Activated CD8-positive, alpha-beta memory T cell treated with anti-CD3 and anti-CD28 coated beads for 36 hours (primary cell): ENCODE data around the gene C1QTNF1. TPM values are rescaled to one million over a fixed set of nuclear protein-coding genes. Genes with fewer than 3 reads are reported as not detected.
"Not testable (repeated sequence)": the region's sequence is repeated elsewhere in the genome, so short reads cannot be mapped to it uniquely, and the experiment has no call there.

ENCODE experiments used
- CTCF ChIA-PET: fragments of 350-600 bp; sonication (Branson Sonifier 250); formaldehyde crosslinking; loops from one replicate; lab custom pipeline; 2021; ENCODE audit warnings: antibody characterized with exemption; lab: Charles Lee
- POLR2A ChIA-PET: fragments of 350-600 bp; sonication (Branson Sonifier 250); formaldehyde crosslinking; loops from one replicate; lab custom pipeline; 2021; ENCODE audit warnings: antibody characterized with exemption; lab: Charles Lee
- total RNA-seq, 2 experiments: library from RNA; stranded (reverse); gene quantifications; one replicate each; pipeline ENCODE4 v1.2.3, GENCODE V29; 2021

Gene C1QTNF1
- total RNA-seq, 2 experiments from 2014 or later: 0.08 to 0.19 TPM

- POLR2A ChIA-PET: not testable (repeated sequence)
- CTCF ChIA-PET: interaction anchor here (1.1 kb wide), 1 partner anchor 15 kb away, joined by 4 read pairs; no protein-coding TSS in a partner anchor
Observed at GRCh38 chr17:79030636-79031035, 6.7 kb downstream of the C1QTNF1 start.

GRCh38 chr17:79031996-79032875, 8.3 kb downstream of the C1QTNF1 start:
- ChIA-PET CTCF (interaction anchor here (1.1 to 2.2 kb wide), 4 partner anchors 10 to 361 kb away, joined by 3 to 11 read pairs (median 6); no protein-coding TSS in a partner anchor), POLR2A (no interaction called here)

- ChIA-PET CTCF (interaction anchor here (1.1 to 2.2 kb wide), 4 partner anchors 9 to 360 kb away, joined by 3 to 11 read pairs (median 6); no protein-coding TSS in a partner anchor), POLR2A (no interaction called here)
Observed at GRCh38 chr17:79033046-79033616, 9.2 kb downstream of the C1QTNF1 start.

- POLR2A ChIA-PET: no interaction called here
Observed at GRCh38 chr17:79033741-79034501, 10.0 kb downstream of the C1QTNF1 start.

GRCh38 chr17:79034931-79035485, 11.0 kb downstream of the C1QTNF1 start:
- ChIA-PET POLR2A (no interaction called here), CTCF (interaction anchor here (0.9 kb wide), 1 partner anchor 172 kb away, joined by 3 read pairs; no protein-coding TSS in a partner anchor)

More at GRCh38 chr17:79033741-79034501, 10.0 kb downstream of the C1QTNF1 start:
- CTCF ChIA-PET: interaction anchor here (0.9 to 2.2 kb wide), 3 partner anchors 8 to 173 kb away, joined by 3 to 11 read pairs (median 7); no protein-coding TSS in a partner anchor

- ChIA-PET POLR2A (no interaction called here), CTCF (no interaction called here)
Observed at GRCh38 chr17:79035686-79036085, 11.7 kb downstream of the C1QTNF1 start.

- ChIA-PET POLR2A (interaction anchor here (0.5 kb wide), 1 partner anchor 963 kb away, joined by 3 read pairs; no protein-coding TSS in a partner anchor), CTCF (no interaction called here)
Observed at GRCh38 chr17:79036181-79036580, 12.2 kb downstream of the C1QTNF1 start.

GRCh38 chr17:79036596-79036995, 12.6 kb downstream of the C1QTNF1 start:
- ChIA-PET CTCF (no interaction called here), POLR2A (interaction anchor here (0.5 kb wide), 1 partner anchor 963 kb away, joined by 3 read pairs; no protein-coding TSS in a partner anchor)

GRCh38 chr17:79038545-79039135, 14.7 kb downstream of the C1QTNF1 start:
- POLR2A ChIA-PET: no interaction called here
- CTCF ChIA-PET: no interaction called here

- ChIA-PET POLR2A (no interaction called here), CTCF (interaction anchor here (1.5 kb wide), 1 partner anchor 44 kb away, joined by 3 read pairs; no protein-coding TSS in a partner anchor)
Observed at GRCh38 chr17:79039171-79039570, 15.2 kb downstream of the C1QTNF1 start.

- POLR2A ChIA-PET: no interaction called here
- CTCF ChIA-PET: interaction anchor here (1.5 kb wide), 1 partner anchor 45 kb away, joined by 3 read pairs; no protein-coding TSS in a partner anchor
Observed at GRCh38 chr17:79039886-79040285, 15.9 kb downstream of the C1QTNF1 start.

- CTCF ChIA-PET: interaction anchor here (0.6 to 1.7 kb wide), 5 partner anchors 8 to 50 kb away, joined by 3 to 11 read pairs (median 3); no protein-coding TSS in a partner anchor
- POLR2A ChIA-PET: no interaction called here
Observed at GRCh38 chr17:79041041-79041570, 17.1 kb downstream of the C1QTNF1 start.

- ChIA-PET POLR2A (no interaction called here), CTCF (interaction anchor here (0.6 to 1.7 kb wide), 8 partner anchors 9 to 31 kb away, joined by 3 to 11 read pairs (median 3); no protein-coding TSS in a partner anchor)
Observed at GRCh38 chr17:79041723-79042420, 17.9 kb downstream of the C1QTNF1 start.

- POLR2A ChIA-PET: no interaction called here
- CTCF ChIA-PET: interaction anchor here (0.6 to 1.7 kb wide), 8 partner anchors 9 to 89 kb away, joined by 3 to 11 read pairs (median 3); no protein-coding TSS in a partner anchor
Observed at GRCh38 chr17:79042421-79043190, 18.6 kb downstream of the C1QTNF1 start.

- ChIA-PET POLR2A (no interaction called here), CTCF (interaction anchor here (1.7 kb wide), 1 partner anchor 22 kb away, joined by 4 read pairs; no protein-coding TSS in a partner anchor)
Observed at GRCh38 chr17:79043191-79043930, 19.4 kb downstream of the C1QTNF1 start.

GRCh38 chr17:79043931-79044320, 20.0 kb downstream of the C1QTNF1 start:
- ChIA-PET CTCF (interaction anchor here (0.9 to 1.8 kb wide), 3 partner anchors 16 to 44 kb away, joined by 3 to 6 read pairs (median 4); no protein-coding TSS in a partner anchor), POLR2A (no interaction called here)
